H1 (cell line): ENCODE data around the gene TMEM196. TPM values are rescaled to one million over a fixed set of nuclear protein-coding genes. Genes with fewer than 3 reads are reported as not detected.
A peak's percentile ranks its signal among the peaks of the same experiment; 100 is the strongest.

Source experiments
- CTCF ChIA-PET: fragments of 300-600 bp; sonication (Branson Sonifier 250); formaldehyde crosslinking; loops from one replicate; lab custom pipeline; 2021; ENCODE audit not compliant: partially characterized antibody; lab: Charles Lee
- POLR2A ChIA-PET: fragments of 300-600 bp; sonication (Branson Sonifier 250); formaldehyde crosslinking; loops from one replicate; lab custom pipeline; 2021; ENCODE audit warnings: inconsistent platforms; ENCODE audit not compliant: partially characterized antibody; lab: Charles Lee
- DNase-seq, 2 experiments: peaks; one replicate each; pipeline versions ENCODE4 v3.0.0 to v3.0.0-alpha.2; 2010 to 2022; ENCODE audit warnings: low spot score in 2 of 2, low read depth in 1 of 2, mixed read lengths in 1 of 2
- FAIRE-seq: peaks from 2 replicates; lab custom pipeline; 2011; peaks lifted over from hg19 to GRCh38; lab: Jason Lieb, UNC
- H2AFZ ChIP-seq: 2 replicates; pipeline ENCODE4 v1.8.1; 2012; ENCODE audit warnings: low read length, inconsistent platforms
- H2AK5ac ChIP-seq: 2 replicates; pipeline ENCODE4 v1.6.1; 2013; ENCODE audit warnings: low read depth, low read length
- H2BK120ac ChIP-seq: replicated peaks from 2 replicates; pipeline ENCODE3; 2013; ENCODE audit warnings: low read depth, low read length, inconsistent platforms
- H2BK12ac ChIP-seq: 2 replicates; pipeline ENCODE4 v1.6.1; 2013; ENCODE audit warnings: low read depth, low read length
- H2BK15ac ChIP-seq: 2 replicates; pipeline ENCODE4 v1.6.1; 2013; ENCODE audit warnings: low read length
- H2BK20ac ChIP-seq: 2 replicates; pipeline ENCODE4 v1.6.1; 2013; ENCODE audit warnings: low read length
- H2BK5ac ChIP-seq: 2 replicates; pipeline ENCODE4 v1.6.1; 2013; ENCODE audit warnings: low read depth, low read length
- H3K14ac ChIP-seq: 2 replicates; pipeline ENCODE4 v1.6.1; 2013; ENCODE audit warnings: inconsistent platforms; ENCODE audit not compliant: insufficient read length
- H3K18ac ChIP-seq: 2 replicates; pipeline ENCODE4 v1.6.1; 2013; ENCODE audit warnings: low read length; ENCODE audit errors: extremely low read depth
- H3K23ac ChIP-seq: 2 replicates; pipeline ENCODE4 v1.6.1; 2013; ENCODE audit warnings: inconsistent platforms; ENCODE audit not compliant: insufficient read length
- H3K23me2 ChIP-seq: 2 replicates; pipeline ENCODE4 v1.6.1; 2013; ENCODE audit warnings: low read depth, low read length
- H3K27ac ChIP-seq: 2 replicates; pipeline ENCODE4 v1.6.1; 2011; ENCODE audit warnings: low read depth, low read length, inconsistent platforms
- H3K27me3 ChIP-seq, 4 experiments: replicated peaks in 1 of 4; 1 replicate in 1 of 4; 2 replicates in 3 of 4; pipeline versions ENCODE4 v1.6.1 to v1.8.1; 2011 to 2013; ENCODE audit warnings: low read length in 3 of 4, mild to moderate bottlenecking in 3 of 4, inconsistent platforms in 2 of 4, mixed read lengths in 2 of 4, moderate library complexity in 1 of 4; ENCODE audit not compliant: control insufficient read depth in 3 of 4, insufficient read depth in 3 of 4; ENCODE audit errors: extremely low read depth in 1 of 4
- H3K36me3 ChIP-seq, 4 experiments: 2 replicates each; pipeline versions ENCODE4 v1.6.1 to v1.8.1; 2011 to 2013; ENCODE audit warnings: mild to moderate bottlenecking in 4 of 4, low read length in 3 of 4, moderate library complexity in 2 of 4, control low read depth in 1 of 4, inconsistent platforms in 1 of 4; ENCODE audit not compliant: insufficient read depth in 4 of 4, control insufficient read depth in 2 of 4
- H3K4ac ChIP-seq: replicated peaks from 2 replicates; pipeline ENCODE3; 2013; ENCODE audit warnings: low read length, low read depth, mixed read lengths, inconsistent platforms; ENCODE audit not compliant: insufficient read length
- H3K4me1 ChIP-seq, 4 experiments: replicated peaks in 1 of 4; 1 replicate in 1 of 4; 2 replicates in 3 of 4; pipeline versions ENCODE4 v1.6.1 to v1.8.1; 2011 to 2013; ENCODE audit warnings: low read length in 3 of 4, inconsistent platforms in 2 of 4, mixed read lengths in 1 of 4; ENCODE audit not compliant: insufficient read depth in 4 of 4, control insufficient read depth in 3 of 4
- H3K4me2 ChIP-seq, 2 experiments: 2 replicates each; pipeline versions ENCODE4 v1.6.1 to v1.8.1; 2011 to 2013; ENCODE audit warnings: low read depth in 2 of 2, low read length in 2 of 2, control low read depth in 1 of 2, inconsistent platforms in 1 of 2, mild to moderate bottlenecking in 1 of 2; ENCODE audit not compliant: insufficient read depth in 1 of 2
- H3K4me3 ChIP-seq, 4 experiments: fragments of 200-600, 300-600 bp in 1 of 4; sonication (generic), shearing (Covaris generic), sonication (Bioruptor Twin) in 1 of 4; 2 replicates each; pipeline versions ENCODE4 v1.5.1 to v1.8.1; 2011 to 2016; ENCODE audit warnings: low read length in 4 of 4, low read depth in 3 of 4, control low read depth in 2 of 4, inconsistent platforms in 2 of 4, mild to moderate bottlenecking in 2 of 4, mixed read lengths in 1 of 4, moderate library complexity in 1 of 4; ENCODE audit not compliant: insufficient read depth in 2 of 4; ENCODE audit errors: extremely low read depth in 1 of 4
- H3K56ac ChIP-seq: replicated peaks from 2 replicates; pipeline ENCODE3; 2013; ENCODE audit warnings: low read depth, mild to moderate bottlenecking, mixed read lengths, low read length, inconsistent platforms; ENCODE audit not compliant: insufficient read length
- H3K79me1 ChIP-seq: 2 replicates; pipeline ENCODE4 v1.6.1; 2013; ENCODE audit warnings: low read depth, low read length, control low read depth
- H3K79me2 ChIP-seq, 2 experiments: 2 replicates each; pipeline versions ENCODE4 v1.6.1 to v1.8.1; 2012 to 2013; ENCODE audit warnings: low read length in 2 of 2, mild to moderate bottlenecking in 2 of 2, inconsistent platforms in 1 of 2; ENCODE audit not compliant: insufficient read depth in 2 of 2, control insufficient read depth in 1 of 2
- H3K9ac ChIP-seq, 4 experiments: replicated peaks in 1 of 4; 1 replicate in 1 of 4; 2 replicates in 3 of 4; pipeline versions ENCODE4 v1.6.1 to v1.8.1; 2011 to 2013; ENCODE audit warnings: low read depth in 3 of 4, low read length in 3 of 4, control low read depth in 2 of 4, mild to moderate bottlenecking in 2 of 4, moderate library complexity in 2 of 4, inconsistent platforms in 1 of 4; ENCODE audit errors: extremely low read depth in 1 of 4
- H3K9me3 ChIP-seq, 2 experiments: 2 replicates each; pipeline versions ENCODE4 v1.6.1 to v1.8.1; 2012 to 2013; ENCODE audit warnings: mild to moderate bottlenecking in 2 of 2, moderate library complexity in 2 of 2, control low read depth in 1 of 2, inconsistent platforms in 1 of 2, low read depth in 1 of 2, low read length in 1 of 2, mixed read lengths in 1 of 2; ENCODE audit not compliant: insufficient read depth in 2 of 2
- H4K20me1 ChIP-seq, 2 experiments: replicated peaks in 1 of 2; 2 replicates each; pipeline versions ENCODE3 to v1.8.1; 2011 to 2013; ENCODE audit warnings: inconsistent platforms in 2 of 2, low read length in 2 of 2, mild to moderate bottlenecking in 1 of 2; ENCODE audit not compliant: insufficient read depth in 2 of 2, control insufficient read depth in 1 of 2
- H4K5ac ChIP-seq: 2 replicates; pipeline ENCODE4 v1.6.1; 2013; ENCODE audit warnings: low read length, low read depth, mixed read lengths, inconsistent platforms; ENCODE audit not compliant: insufficient read length
- H4K8ac ChIP-seq: 2 replicates; pipeline ENCODE4 v1.8.0; 2013; ENCODE audit warnings: mild to moderate bottlenecking, moderate library complexity, low read length, inconsistent platforms; ENCODE audit not compliant: insufficient read depth; ENCODE audit errors: extremely low read depth
- H4K91ac ChIP-seq: replicated peaks from 2 replicates; pipeline ENCODE3; 2013; ENCODE audit warnings: low read length, mixed read lengths, inconsistent platforms; ENCODE audit not compliant: insufficient read length
- BCL11A ChIP-seq, 2 experiments: IDR thresholded peaks; one replicate each; pipeline ENCODE4 v1.6.1; 2011; ENCODE audit warnings: low read depth in 2 of 2, low read length in 2 of 2, mild to moderate bottlenecking in 2 of 2
- EGR1 ChIP-seq: IDR thresholded peaks from 2 replicates; pipeline ENCODE4 v1.6.1; 2011; ENCODE audit warnings: low read depth, low read length, borderline replicate concordance
- JUN ChIP-seq: IDR thresholded peaks from 2 replicates; pipeline ENCODE4 v1.6.1; 2011; ENCODE audit warnings: low read depth, mild to moderate bottlenecking, improper control_type of control experiment, low read length
- SIRT6 ChIP-seq: IDR thresholded peaks from one replicate; pipeline ENCODE4 v1.7.1; 2012; ENCODE audit warnings: low read length, inconsistent platforms
- SP2 ChIP-seq: IDR thresholded peaks from 2 replicates; pipeline ENCODE4 v1.6.1; 2012; ENCODE audit warnings: mild to moderate bottlenecking, low read length, inconsistent platforms
- TAF1 ChIP-seq: IDR thresholded peaks from 2 replicates; pipeline ENCODE4 v1.6.1; 2011; ENCODE audit warnings: mild to moderate bottlenecking, low read depth, low read length
- WGBS, 2 experiments: shearing (Covaris generic) in 1 of 2; methylation state at CpG; one replicate each; pipeline versions ENCODE4 v1.1.6 to v1.1.7; 2013 to 2015; ENCODE audit warnings: low lambda C conversion rate in 2 of 2, mixed read lengths in 2 of 2, inconsistent platforms in 1 of 2, low coverage in 1 of 2, missing lambda C conversion rate in 1 of 2; ENCODE audit not compliant: insufficient replicate concordance in 2 of 2, insufficient coverage in 1 of 2, insufficient read length in 1 of 2; ENCODE audit errors: extremely low coverage in 1 of 2, missing lambda C conversion rate in 1 of 2; 5-methylcytosine and 5-hydroxymethylcytosine counted together
- polyA plus RNA-seq, 7 experiments: library from polyadenylated mRNA; depleted of rRNA in 3 of 7; stranded (reverse) in 5 of 7; unstranded in 2 of 7; fragments of >200 nt in 5 of 7; fragments of 200-250 nt in 2 of 7; gene quantifications; 1 replicate in 5 of 7; 2 replicates in 1 of 7; 4 replicates in 1 of 7; pipeline versions ENCODE4 v1.2.1 to v1.2.3, GENCODE V29; 2011 to 2013; ENCODE audit warnings: missing spikeins in 2 of 7, mixed read lengths in 2 of 7
- total RNA-seq: library from RNA; stranded (reverse); fragmentation: NEBNext Ultra II Directional; extraction: Animal tissue kit (Norgen Biotek cat#: 25700); gene quantifications from 2 replicates; pipeline ENCODE4 v1.2.1, GENCODE V29; 2021

The TMEM196 gene
- total and polyA plus RNA-seq, 2 of the 8 experiments (the other 6 are each of a cell fraction or from before 2014, with no cell fraction given), result 0.06 to 0.07 TPM

GRCh38 chr7:19811386-19811785, 38.0 kb upstream of the TMEM196 start:
- no peak overlapping the region for H3K14ac ChIP-seq
- H3K27me3 ChIP-seq, result no peaks in the 10 kb centered on the region
- H2BK12ac ChIP-seq, result no peak overlapping the region
- H4K20me1 ChIP-seq, result no peaks in the 10 kb centered on the region
- ChIA-PET CTCF (interaction anchor here (0.9 kb wide), 1 partner anchor 9 kb away, joined by 4 read pairs; no protein-coding TSS in a partner anchor), POLR2A (no interaction called here)
- H3K23me2 ChIP-seq, result no peaks in the 10 kb centered on the region
- DNase-seq (no peak), FAIRE-seq (peak; percentile 66)
- H2AK5ac ChIP-seq, result no peak overlapping the region
- H3K4me1 ChIP-seq, result no peaks in the 10 kb centered on the region
- no peak overlapping the region for H2BK15ac ChIP-seq
- H3K4me3 ChIP-seq, result no peak overlapping the region
- TF ChIP-seq JUN (no peak), SIRT6 (no peak), EGR1 (no peak), TAF1 (no peak), SP2 (no peak), BCL11A (IDR thresholded peaks at IDR 0.05; ENCODE audit: low read depth in 2 of 2, low read length in 2 of 2) (no peak)
- no peak overlapping the region for H4K5ac ChIP-seq
- H3K79me1 ChIP-seq, result no peaks in the 10 kb centered on the region
- no peak overlapping the region for H2BK120ac ChIP-seq
- H2BK5ac ChIP-seq, result no peak overlapping the region
- no peaks in the 10 kb centered on the region for H3K79me2 ChIP-seq
- 78% methylated on average over 1 of the region's 1 CpG; no CpG with 5 or more reads in 1 of the 2 experiments for WGBS, 2 experiments
- no peak overlapping the region for H4K91ac ChIP-seq
- no peak overlapping the region for H3K4ac ChIP-seq
- H3K18ac ChIP-seq, result no peak overlapping the region
- no peak overlapping the region for H3K27ac ChIP-seq
- H3K36me3 ChIP-seq, result no peaks in the 10 kb centered on the region
- no peak overlapping the region for H2AFZ ChIP-seq
- H4K8ac ChIP-seq, result no peak overlapping the region
- H2BK20ac ChIP-seq, result no peak overlapping the region
- no peak overlapping the region for H3K9ac ChIP-seq
- no peak overlapping the region for H3K23ac ChIP-seq
- H3K9me3 ChIP-seq, result no peaks in the 10 kb centered on the region
- no peak overlapping the region for H3K4me2 ChIP-seq
- no peak overlapping the region for H3K56ac ChIP-seq
